ENCODE measurements around the gene FOXP1. TPM values are rescaled to one million over a fixed set of nuclear protein-coding genes. Genes with fewer than 3 reads are reported as not detected.

Gene FOXP1
- total RNA-seq, 1 experiment from 2014 or later = 75.3 TPM

- no peak overlapping the region for H2BK12ac ChIP-seq (ENCODE audit: insufficient read length, low read depth, low read length)
- no peak overlapping the region for H2AFZ ChIP-seq (ENCODE audit: low read length)
- H3K27ac ChIP-seq (ENCODE audit: insufficient read length, low read depth, low read length) = no peak overlapping the region
- no peaks in the 10 kb centered on the region for H4K20me1 ChIP-seq (ENCODE audit: control insufficient read depth, insufficient read depth, insufficient read length)
- H3K9me3 ChIP-seq (ENCODE audit: control insufficient read depth, low read depth, low read length) = no peaks in the 10 kb centered on the region
- no peak overlapping the region for H2BK20ac ChIP-seq (ENCODE audit: low read depth, low read length, poor library complexity, severe bottlenecking)
- TF ChIP-seq CTCF (conservative IDR thresholded peaks at IDR 0.05) = no peak
- no peak overlapping the region for H3K56ac ChIP-seq (ENCODE audit: insufficient read length, low read depth, low read length)
- DNase-seq = no peak
- no peak overlapping the region for H3T11ph ChIP-seq (ENCODE audit: low read length)
- no peaks in the 10 kb centered on the region for H3K23me2 ChIP-seq (ENCODE audit: insufficient read length, low read depth, low read length, poor library complexity, severe bottlenecking)
- H3K79me2 ChIP-seq (ENCODE audit: insufficient read depth, low read length) = no peaks in the 10 kb centered on the region
- Mint-ChIP-seq H3K9me3 (no peaks in the 10 kb centered on the region), H3K4me1 (peaks cover 15 to 17% of the 10 kb centered on the region in 2 experiments), H3K4me3 (no peak overlapping the region), H3K27me3 (ENCODE audit: low read depth) (peaks cover 13% of the 10 kb centered on the region), H3K27ac (no peak overlapping the region; a peak in 1 of 7 replicates), H3K36me3 (ENCODE audit: insufficient read depth in 1 of 3, low read depth in 3 of 3) (peaks cover 0 to 7% (median 0%) of the 10 kb centered on the region in 3 experiments; a peak in 2 of 7 replicates)
- no peak overlapping the region for H4K91ac ChIP-seq (ENCODE audit: insufficient read length, low read depth, low read length)
- no peaks in the 10 kb centered on the region for H3K79me1 ChIP-seq (ENCODE audit: insufficient read depth, low read depth, low read length, poor library complexity, severe bottlenecking)
- no peak overlapping the region for H2AK5ac ChIP-seq (ENCODE audit: insufficient read length, low read length)
- no peak overlapping the region for H2BK15ac ChIP-seq (ENCODE audit: low read depth, low read length)
- no peak overlapping the region for H4K5ac ChIP-seq (ENCODE audit: insufficient read length, low read depth, low read length)
- no peak overlapping the region for H3K18ac ChIP-seq (ENCODE audit: insufficient read length, low read depth, low read length)
- H3K27me3 ChIP-seq (ENCODE audit: insufficient read depth, low read length) = peaks cover under 1% of the 10 kb centered on the region; the same call in 1 of the 2 replicates
- no peak overlapping the region for H3K4ac ChIP-seq (ENCODE audit: low read depth, low read length)
- no peak overlapping the region for H3K9ac ChIP-seq (ENCODE audit: extremely low read depth, insufficient read length, low read length)
- no peak overlapping the region for H4K8ac ChIP-seq (replicated peaks; ENCODE audit: insufficient read length, low read depth, low read length)
- H3K4me2 ChIP-seq (ENCODE audit: insufficient read depth, insufficient read length, low read length) = no peak overlapping the region
- H3K23ac ChIP-seq (ENCODE audit: insufficient read length, low read depth, low read length) = no peak overlapping the region
- H3K4me1 ChIP-seq (ENCODE audit: insufficient read depth, low read length) = peaks cover 5% of the 10 kb centered on the region; the same call in 1 of the 2 replicates
- no peak overlapping the region for H2BK5ac ChIP-seq (ENCODE audit: insufficient read length, low read length)
- no CpG with 5 or more reads among the region's 2 CpGs for WGBS (ENCODE audit: extremely low coverage, insufficient read length, low lambda C conversion rate)
- H2BK120ac ChIP-seq (ENCODE audit: low read depth, low read length, poor library complexity, severe bottlenecking) = no peak overlapping the region
- no peak overlapping the region for H3K14ac ChIP-seq (ENCODE audit: insufficient read depth, low read length)
Measured at GRCh38 chr3:71575433-71575832, 8.1 kb downstream of the FOXP1 start.

Data from H9 (cell line).